HCT116 (cell line): ENCODE data around the gene KCNIP4. TPM values are rescaled to one million over a fixed set of nuclear protein-coding genes. Genes with fewer than 3 reads are reported as not detected.

ENCODE experiments used
- ATAC-seq: fragments of 200-7000 bp; cut with Tn5 transposase; 2 replicates; pipeline ENCODE4 v1.9.1; 2020; ENCODE audit warnings: mild to moderate bottlenecking, moderate library complexity
- BruUV-seq: library from RNA; stranded (reverse); fragments of 400-500 nt; replicated peaks from 2 replicates; lab custom pipeline; 2021; lab: Mats Ljungman, UMichigan
- CTCF ChIA-PET: fragments of 300-600 bp; sonication (Branson Sonifier 250); formaldehyde crosslinking; loops from one replicate; lab custom pipeline; 2021; ENCODE audit warnings: antibody characterized with exemption; lab: Charles Lee
- POLR2A ChIA-PET: fragments of 300-600, 350-600 bp; sonication (Branson Sonifier 250); formaldehyde crosslinking; loops from one replicate; lab custom pipeline; 2021; ENCODE audit warnings: antibody characterized with exemption; lab: Charles Lee
- RAD21 ChIA-PET, 2 experiments: fragments of 300-600 bp; sonication (Branson Sonifier 250); formaldehyde crosslinking; loops; one replicate each; lab custom pipeline; 2023; ENCODE audit warnings: low total read pairs in 2 of 2; ENCODE audit not compliant: uncharacterized antibody in 2 of 2, unreplicated experiment in 2 of 2, low non-redundant PET in 1 of 2; lab: Charles Lee
- DNase-seq: peaks from one replicate; pipeline ENCODE4 v3.0.0-alpha.2; 2010; ENCODE audit warnings: low read depth, low spot score
- H2AFZ ChIP-seq: fragments of 200-600 bp; shearing (Covaris generic), sonication (generic); 2 replicates; pipeline ENCODE4 v1.6.1; 2017; ENCODE audit warnings: low read depth, mixed run types, mixed read lengths, antibody characterized with exemption, low read length; ENCODE audit not compliant: poor library complexity, severe bottlenecking
- H3K27ac ChIP-seq: 2 replicates; pipeline ENCODE4 v1.5.1; 2012; ENCODE audit warnings: low read depth, low read length
- H3K27me3 ChIP-seq: fragments of 200-600 bp; sonication (generic); 2 replicates; pipeline ENCODE4 v1.6.1; 2016; ENCODE audit warnings: mixed run types, low read length, mixed read lengths; ENCODE audit not compliant: insufficient read depth
- H3K36me3 ChIP-seq, 2 experiments: fragments of 200-500 bp in 1 of 2; fragments of 200-600 bp in 1 of 2; sonication (Bioruptor generic) in 1 of 2; sonication (generic) in 1 of 2; 2 replicates each; pipeline versions ENCODE4 v1.5.1 to v1.6.1; 2014 to 2016; ENCODE audit warnings: low read length in 2 of 2, inconsistent platforms in 1 of 2, mixed read lengths in 1 of 2, mixed run types in 1 of 2; ENCODE audit not compliant: insufficient read depth in 2 of 2, control insufficient read depth in 1 of 2
- H3K4me1 ChIP-seq, 2 experiments: fragments of 200-600 bp in 1 of 2; sonication (generic) in 1 of 2; 2 replicates each; pipeline versions ENCODE4 v1.5.1 to v1.6.1; 2012 to 2017; ENCODE audit warnings: low read length in 2 of 2, inconsistent platforms in 1 of 2, mild to moderate bottlenecking in 1 of 2, mixed read lengths in 1 of 2, mixed run types in 1 of 2, moderate library complexity in 1 of 2; ENCODE audit not compliant: insufficient read depth in 2 of 2, control insufficient read depth in 1 of 2
- H3K4me2 ChIP-seq: fragments of 200-600 bp; sonication (generic); 2 replicates; pipeline ENCODE4 v1.6.1; 2017; ENCODE audit warnings: mixed run types, low read length, mixed read lengths
- H3K4me3 ChIP-seq, 2 experiments: fragments of 200-600 bp in 1 of 2; sonication (generic) in 1 of 2; replicated peaks in 1 of 2; 2 replicates each; pipeline ENCODE4 v1.5.1; 2011 to 2016; ENCODE audit warnings: low read length in 2 of 2, control low read depth in 1 of 2, low read depth in 1 of 2, mild to moderate bottlenecking in 1 of 2, mixed read lengths in 1 of 2, mixed run types in 1 of 2
- H3K79me2 ChIP-seq: fragments of 200-600 bp; sonication (generic); 2 replicates; pipeline ENCODE4 v1.6.1; 2017; ENCODE audit warnings: mild to moderate bottlenecking, mixed run types, low read length, moderate library complexity, mixed read lengths; ENCODE audit not compliant: insufficient read depth
- H3K9ac ChIP-seq: fragments of 200-600 bp; sonication (generic); 2 replicates; pipeline ENCODE4 v1.6.1; 2016; ENCODE audit warnings: low read length, mixed read lengths
- H3K9me2 ChIP-seq: fragments of 200-600 bp; sonication (generic), shearing (Covaris generic); 2 replicates; pipeline ENCODE4 v1.6.1; 2017; ENCODE audit warnings: mixed run types, mild to moderate bottlenecking, moderate library complexity; ENCODE audit not compliant: insufficient read depth
- H3K9me3 ChIP-seq, 2 experiments: fragments of 200-500 bp in 1 of 2; fragments of 200-600 bp in 1 of 2; sonication (Bioruptor generic) in 1 of 2; sonication (generic) in 1 of 2; 2 replicates each; pipeline ENCODE4 v1.6.1; 2014 to 2017; ENCODE audit warnings: low read length in 2 of 2, mixed read lengths in 2 of 2, inconsistent platforms in 1 of 2, low read depth in 1 of 2, mild to moderate bottlenecking in 1 of 2, mixed run types in 1 of 2, moderate library complexity in 1 of 2; ENCODE audit not compliant: control insufficient read depth in 1 of 2, insufficient read depth in 1 of 2
- H4K20me1 ChIP-seq: fragments of 200-600 bp; sonication (generic), shearing (Covaris generic); 2 replicates; pipeline ENCODE4 v1.6.1; 2017; ENCODE audit warnings: mixed run types, mild to moderate bottlenecking, moderate library complexity; ENCODE audit not compliant: insufficient read depth
- CBX3 ChIP-seq: IDR thresholded peaks from 2 replicates; pipeline ENCODE4 v1.6.1; 2012; ENCODE audit warnings: low read depth
- CEBPB ChIP-seq: IDR thresholded peaks from 2 replicates; pipeline ENCODE4 v1.6.1; 2012; ENCODE audit warnings: low read depth
- EZH2 ChIP-seq: fragments of 200-600 bp; sonication (generic); IDR thresholded peaks from 2 replicates; pipeline ENCODE4 v1.6.1; 2017; ENCODE audit warnings: antibody characterized with exemption, mixed run types
- EZH2phosphoT487 ChIP-seq: fragments of 200-600 bp; IDR thresholded peaks from 2 replicates; pipeline ENCODE4 v1.6.1; 2018; ENCODE audit warnings: antibody characterized with exemption, borderline replicate concordance
- FOSL1 ChIP-seq: IDR thresholded peaks from 2 replicates; pipeline ENCODE4 v1.6.1; 2012; ENCODE audit warnings: low read depth
- JUND ChIP-seq: IDR thresholded peaks from 2 replicates; pipeline ENCODE4 v1.6.1; 2012
- POLR2AphosphoS5 ChIP-seq: IDR thresholded peaks from 2 replicates; pipeline ENCODE4 v1.6.1; 2011; ENCODE audit warnings: mild to moderate bottlenecking, low read depth, low read length, moderate library complexity
- SP1 ChIP-seq: IDR thresholded peaks from 2 replicates; pipeline ENCODE4 v1.6.1; 2012; ENCODE audit warnings: low read depth
- SRF ChIP-seq: IDR thresholded peaks from 2 replicates; pipeline ENCODE4 v1.6.1; 2012; ENCODE audit warnings: low read depth
- ZNF274 ChIP-seq: fragments of 200-500 bp; sonication (Bioruptor generic); IDR thresholded peaks from 2 replicates; pipeline ENCODE4 v1.6.1; 2014; ENCODE audit warnings: mild to moderate bottlenecking, low read depth, low read length, inconsistent platforms
- intact Hi-C: fragments of 100-400 bp; cut with micrococcal nuclease; formaldehyde crosslinking; loops from 2 replicates; pipeline ENCODE4 v1.10.0; 2022
- total RNA-seq: library from RNA; stranded (reverse); gene quantifications from one replicate; pipeline ENCODE4 v1.2.1, GENCODE V29; 2021; ENCODE audit not compliant: unreplicated experiment
- TF ChIP-seq, protein P1 (sequence below): IDR thresholded peaks from 2 replicates; pipeline ENCODE4 v1.6.1; 2012; ENCODE audit warnings: low read depth

The KCNIP4 gene
- total RNA-seq, 1 experiment from 2014 or later = not detected

DNA sequence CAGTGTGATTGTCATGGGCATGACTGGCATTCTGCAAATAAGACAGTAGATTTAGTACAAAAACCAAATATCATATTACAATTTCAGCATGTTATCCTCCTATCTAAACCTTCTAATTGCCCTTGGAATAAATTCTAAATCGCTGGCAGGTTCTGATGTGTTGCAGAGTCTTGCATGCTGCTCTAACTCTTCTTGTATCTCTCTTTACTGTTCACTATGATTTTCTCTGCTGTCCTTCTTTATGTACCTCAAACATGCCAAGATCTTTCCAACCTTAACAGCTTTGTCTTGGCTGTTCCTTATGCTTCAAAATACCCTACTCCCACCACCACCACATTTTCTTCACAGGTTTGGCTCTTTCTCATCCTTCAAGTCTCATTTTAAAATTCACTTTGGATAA lies 43.0 kb upstream of the KCNIP4 start (continued):
- TF ChIP-seq, protein P1, sequence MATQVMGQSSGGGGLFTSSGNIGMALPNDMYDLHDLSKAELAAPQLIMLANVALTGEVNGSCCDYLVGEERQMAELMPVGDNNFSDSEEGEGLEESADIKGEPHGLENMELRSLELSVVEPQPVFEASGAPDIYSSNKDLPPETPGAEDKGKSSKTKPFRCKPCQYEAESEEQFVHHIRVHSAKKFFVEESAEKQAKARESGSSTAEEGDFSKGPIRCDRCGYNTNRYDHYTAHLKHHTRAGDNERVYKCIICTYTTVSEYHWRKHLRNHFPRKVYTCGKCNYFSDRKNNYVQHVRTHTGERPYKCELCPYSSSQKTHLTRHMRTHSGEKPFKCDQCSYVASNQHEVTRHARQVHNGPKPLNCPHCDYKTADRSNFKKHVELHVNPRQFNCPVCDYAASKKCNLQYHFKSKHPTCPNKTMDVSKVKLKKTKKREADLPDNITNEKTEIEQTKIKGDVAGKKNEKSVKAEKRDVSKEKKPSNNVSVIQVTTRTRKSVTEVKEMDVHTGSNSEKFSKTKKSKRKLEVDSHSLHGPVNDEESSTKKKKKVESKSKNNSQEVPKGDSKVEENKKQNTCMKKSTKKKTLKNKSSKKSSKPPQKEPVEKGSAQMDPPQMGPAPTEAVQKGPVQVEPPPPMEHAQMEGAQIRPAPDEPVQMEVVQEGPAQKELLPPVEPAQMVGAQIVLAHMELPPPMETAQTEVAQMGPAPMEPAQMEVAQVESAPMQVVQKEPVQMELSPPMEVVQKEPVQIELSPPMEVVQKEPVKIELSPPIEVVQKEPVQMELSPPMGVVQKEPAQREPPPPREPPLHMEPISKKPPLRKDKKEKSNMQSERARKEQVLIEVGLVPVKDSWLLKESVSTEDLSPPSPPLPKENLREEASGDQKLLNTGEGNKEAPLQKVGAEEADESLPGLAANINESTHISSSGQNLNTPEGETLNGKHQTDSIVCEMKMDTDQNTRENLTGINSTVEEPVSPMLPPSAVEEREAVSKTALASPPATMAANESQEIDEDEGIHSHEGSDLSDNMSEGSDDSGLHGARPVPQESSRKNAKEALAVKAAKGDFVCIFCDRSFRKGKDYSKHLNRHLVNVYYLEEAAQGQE = no peak
- TF ChIP-seq FOSL1 = no peak
- no peak for TF ChIP-seq CEBPB

DNA sequence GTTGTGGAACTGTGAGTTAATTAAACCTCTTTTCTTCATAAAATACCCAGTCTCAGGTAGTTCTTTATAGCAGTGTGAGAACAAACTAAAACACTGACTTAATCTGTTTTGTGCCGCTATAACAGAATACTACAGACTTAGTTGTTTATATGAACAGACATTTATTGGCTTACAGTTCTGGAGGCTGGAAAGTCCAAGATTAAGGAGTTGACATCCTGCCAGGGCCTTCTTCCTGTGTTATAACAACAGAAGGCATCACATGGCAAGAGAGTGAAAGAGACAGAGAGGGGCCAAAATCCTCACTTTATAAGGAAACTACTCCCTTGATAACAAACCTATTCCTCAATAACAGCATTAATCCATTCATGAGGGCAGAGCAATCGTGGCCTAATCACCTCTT lies 42.5 kb upstream of the KCNIP4 start:
- BruUV-seq = no TSS peak
- Histone ChIP-seq H3K27me3 (no peaks in the 10 kb centered on the region), H3K79me2 (no peaks in the 10 kb centered on the region), H2AFZ (no peak overlapping the region), H3K4me3 (no peak overlapping the region), H3K9me3 (no peaks in the 10 kb centered on the region; a peak in 2 of 4 replicates), H3K9ac (no peak overlapping the region), H3K36me3 (no peaks in the 10 kb centered on the region), H3K4me1 (no peaks in the 10 kb centered on the region), H3K27ac (no peak overlapping the region), H3K4me2 (no peak overlapping the region), H3K9me2 (no peaks in the 10 kb centered on the region), H4K20me1 (no peaks in the 10 kb centered on the region)
- no peak for TF ChIP-seq CEBPB
- TF ChIP-seq SRF = no peak
- no peak for TF ChIP-seq JUND
- TF ChIP-seq, protein P1 = no peak
- no peak for TF ChIP-seq EZH2
- no peak for TF ChIP-seq FOSL1
- no peak for TF ChIP-seq EZH2phosphoT487
- no peak for TF ChIP-seq ZNF274
- no peak for TF ChIP-seq CBX3
- no peak for TF ChIP-seq SP1
- TF ChIP-seq POLR2AphosphoS5 = no peak
- ATAC-seq = no peak
- POLR2A ChIA-PET = no interaction called here
- intact Hi-C loops = no loop called here
- DNase-seq = no peak
- RAD21 ChIA-PET = no interaction called here
- CTCF ChIA-PET = no interaction called here
